ENCODE results near the gene C16orf95. TPM values are rescaled to one million over a fixed set of nuclear protein-coding genes. Genes with fewer than 3 reads are reported as not detected.

The C16orf95 gene
- total and polyA plus RNA-seq, 4 donors, result 0.48 to 4.3 (median 2.1) TPM

- peaks cover 0 to 5% (median 0%) of the 10 kb centered on the region in 4 donors for H3K9me3 ChIP-seq (ENCODE audit: control insufficient read depth in 4 of 4, insufficient read depth in 3 of 4, low read length in 3 of 4)
- H3K4me1 ChIP-seq (ENCODE audit: control insufficient read depth in 5 of 5, insufficient read depth in 5 of 5, low read length in 5 of 5), result no peaks in the 10 kb centered on the region
- H3K36me3 ChIP-seq (ENCODE audit: control insufficient read depth in 4 of 4, insufficient read depth in 4 of 4, low read length in 4 of 4), result no peaks in the 10 kb centered on the region
- H3K27ac ChIP-seq (ENCODE audit: low read depth in 1 of 2, low read length in 1 of 2), result no peak overlapping the region
- H3K27me3 ChIP-seq (ENCODE audit: control insufficient read depth in 3 of 3, insufficient read depth in 3 of 3, low read length in 2 of 3), result no peaks in the 10 kb centered on the region
- no peak overlapping the region for H3K9ac ChIP-seq (ENCODE audit: insufficient read depth in 1 of 2, low read length in 2 of 2)
- 70 to 87% methylated on average over 8 of the region's 8 CpGs for WGBS, 2 donors
- DNase-seq (no peak), ATAC-seq (ENCODE audit: insufficient read depth, low FRiP score) (no peak)
- no peak overlapping the region for H3K4me3 ChIP-seq
- no peak for TF ChIP-seq CTCF (IDR thresholded peaks at IDR 0.05; ENCODE audit: control extremely low read depth, extremely low read depth)
Observed at GRCh38 chr16:87286839-87287626, 30.2 kb downstream of the C16orf95 start.

- TF ChIP-seq CTCF (IDR thresholded peaks at IDR 0.05; ENCODE audit: control extremely low read depth, extremely low read depth), result no peak
Observed at GRCh38 chr16:87284183-87284582, 33.0 kb downstream of the C16orf95 start.

GRCh38 chr16:87279094-87279658 lies 38.0 kb downstream of the C16orf95 start:
- no peak overlapping the region for H3K27ac ChIP-seq (ENCODE audit: low read depth in 1 of 2, low read length in 1 of 2)
- H3K9ac ChIP-seq (ENCODE audit: insufficient read depth in 1 of 2, low read length in 2 of 2), result no peak overlapping the region
- no peak for ATAC-seq (ENCODE audit: insufficient read depth, low FRiP score)
- DNase-seq, result no peak
- H3K4me3 ChIP-seq, result no peak overlapping the region
- H3K27me3 ChIP-seq (ENCODE audit: control insufficient read depth in 3 of 3, insufficient read depth in 3 of 3, low read length in 2 of 3), result no peaks in the 10 kb centered on the region
- H3K9me3 ChIP-seq (ENCODE audit: control insufficient read depth in 4 of 4, insufficient read depth in 3 of 4, low read length in 3 of 4), result no peaks in the 10 kb centered on the region
- no peaks in the 10 kb centered on the region for H3K36me3 ChIP-seq (ENCODE audit: control insufficient read depth in 4 of 4, insufficient read depth in 4 of 4, low read length in 4 of 4)
- 67 to 83% methylated on average over 18 of the region's 18 CpGs for WGBS, 2 donors
- no peak for TF ChIP-seq CTCF (IDR thresholded peaks at IDR 0.05; ENCODE audit: control extremely low read depth, extremely low read depth)
- H3K4me1 ChIP-seq (ENCODE audit: control insufficient read depth in 5 of 5, insufficient read depth in 5 of 5, low read length in 5 of 5), result peaks cover 0 to 16% (median 4%) of the 10 kb centered on the region in 5 donors

More at GRCh38 chr16:87284183-87284582, 33.0 kb downstream of the C16orf95 start:
- no peaks in the 10 kb centered on the region for H3K4me1 ChIP-seq (ENCODE audit: control insufficient read depth in 5 of 5, insufficient read depth in 5 of 5, low read length in 5 of 5)
- no peak overlapping the region for H3K27ac ChIP-seq (ENCODE audit: low read depth in 1 of 2, low read length in 1 of 2)
- WGBS, 2 donors, result 81% methylated on average over 2 of the region's 2 CpGs
- DNase-seq (no peak), ATAC-seq (ENCODE audit: insufficient read depth, low FRiP score) (no peak)
- H3K4me3 ChIP-seq, result no peak overlapping the region
- H3K36me3 ChIP-seq (ENCODE audit: control insufficient read depth in 4 of 4, insufficient read depth in 4 of 4, low read length in 4 of 4), result no peaks in the 10 kb centered on the region
- peaks cover 0 to 5% (median 0%) of the 10 kb centered on the region in 4 donors for H3K9me3 ChIP-seq (ENCODE audit: control insufficient read depth in 4 of 4, insufficient read depth in 3 of 4, low read length in 3 of 4)
- no peaks in the 10 kb centered on the region for H3K27me3 ChIP-seq (ENCODE audit: control insufficient read depth in 3 of 3, insufficient read depth in 3 of 3, low read length in 2 of 3)
- no peak overlapping the region for H3K9ac ChIP-seq (ENCODE audit: insufficient read depth in 1 of 2, low read length in 2 of 2)

Measured in lung (tissue), 12 donors.